DND-41 (cell line): ENCODE results near the gene STRIP1.

Experiments used
- EZH2 ChIP-seq: IDR thresholded peaks from 3 replicates; pipeline ENCODE4 v1.6.1; 2012; ENCODE audit warnings: borderline replicate concordance, low read depth, mild to moderate bottlenecking, moderate library complexity, low read length, inconsistent platforms; ENCODE audit not compliant: severe bottlenecking
- TF ChIP-seq, protein P1 (sequence below): IDR thresholded peaks from 2 replicates; pipeline ENCODE4 v1.5.1; 2012; ENCODE audit warnings: borderline replicate concordance, low read length, moderate library complexity, mild to moderate bottlenecking; ENCODE audit not compliant: poor library complexity, severe bottlenecking; ENCODE audit errors: extremely low read depth

DNA sequence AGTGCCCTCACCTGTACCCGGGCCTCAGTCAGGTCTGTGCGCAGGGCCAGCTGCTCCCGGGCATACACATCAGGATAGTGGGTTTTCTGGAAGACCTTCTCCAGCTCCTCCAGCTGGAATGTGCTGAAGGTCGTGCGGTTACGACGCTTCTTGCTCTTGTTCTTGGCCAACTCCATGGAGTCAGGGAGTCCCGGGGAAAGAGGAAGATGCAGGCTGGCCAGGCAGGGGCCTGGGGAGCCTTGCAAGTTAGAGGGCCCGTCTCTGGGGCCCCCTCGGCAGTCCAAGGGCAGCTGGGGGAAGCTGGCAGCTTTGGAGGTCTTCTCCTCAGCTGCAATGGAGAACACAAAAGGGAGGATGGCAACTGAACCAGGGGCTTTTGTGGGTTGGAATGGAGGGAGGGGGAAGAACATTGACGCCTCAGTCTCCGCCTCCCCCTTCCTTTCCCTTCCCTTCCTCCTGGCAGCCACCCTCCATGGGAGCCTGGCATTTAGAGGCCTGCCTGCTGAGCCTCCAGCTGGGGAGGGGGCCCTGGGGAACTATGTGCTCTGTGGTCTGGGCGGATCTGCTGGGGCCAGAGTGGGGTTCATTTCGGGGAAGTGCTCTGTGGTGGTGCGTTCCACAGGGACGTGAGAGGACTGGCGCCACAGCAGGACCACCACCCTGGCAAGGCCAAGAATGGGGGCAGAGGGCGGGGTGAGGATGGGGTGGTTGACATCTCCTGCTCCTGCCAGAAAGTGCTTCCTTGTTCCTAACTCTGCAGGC is 30.3 kb downstream of the STRIP1 start:
- TF ChIP-seq, protein P1, sequence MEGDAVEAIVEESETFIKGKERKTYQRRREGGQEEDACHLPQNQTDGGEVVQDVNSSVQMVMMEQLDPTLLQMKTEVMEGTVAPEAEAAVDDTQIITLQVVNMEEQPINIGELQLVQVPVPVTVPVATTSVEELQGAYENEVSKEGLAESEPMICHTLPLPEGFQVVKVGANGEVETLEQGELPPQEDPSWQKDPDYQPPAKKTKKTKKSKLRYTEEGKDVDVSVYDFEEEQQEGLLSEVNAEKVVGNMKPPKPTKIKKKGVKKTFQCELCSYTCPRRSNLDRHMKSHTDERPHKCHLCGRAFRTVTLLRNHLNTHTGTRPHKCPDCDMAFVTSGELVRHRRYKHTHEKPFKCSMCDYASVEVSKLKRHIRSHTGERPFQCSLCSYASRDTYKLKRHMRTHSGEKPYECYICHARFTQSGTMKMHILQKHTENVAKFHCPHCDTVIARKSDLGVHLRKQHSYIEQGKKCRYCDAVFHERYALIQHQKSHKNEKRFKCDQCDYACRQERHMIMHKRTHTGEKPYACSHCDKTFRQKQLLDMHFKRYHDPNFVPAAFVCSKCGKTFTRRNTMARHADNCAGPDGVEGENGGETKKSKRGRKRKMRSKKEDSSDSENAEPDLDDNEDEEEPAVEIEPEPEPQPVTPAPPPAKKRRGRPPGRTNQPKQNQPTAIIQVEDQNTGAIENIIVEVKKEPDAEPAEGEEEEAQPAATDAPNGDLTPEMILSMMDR: no peak
- TF ChIP-seq EZH2: no peak
